Measurements from ENCODE around the gene PHF12.

The PHF12 gene

DNA sequence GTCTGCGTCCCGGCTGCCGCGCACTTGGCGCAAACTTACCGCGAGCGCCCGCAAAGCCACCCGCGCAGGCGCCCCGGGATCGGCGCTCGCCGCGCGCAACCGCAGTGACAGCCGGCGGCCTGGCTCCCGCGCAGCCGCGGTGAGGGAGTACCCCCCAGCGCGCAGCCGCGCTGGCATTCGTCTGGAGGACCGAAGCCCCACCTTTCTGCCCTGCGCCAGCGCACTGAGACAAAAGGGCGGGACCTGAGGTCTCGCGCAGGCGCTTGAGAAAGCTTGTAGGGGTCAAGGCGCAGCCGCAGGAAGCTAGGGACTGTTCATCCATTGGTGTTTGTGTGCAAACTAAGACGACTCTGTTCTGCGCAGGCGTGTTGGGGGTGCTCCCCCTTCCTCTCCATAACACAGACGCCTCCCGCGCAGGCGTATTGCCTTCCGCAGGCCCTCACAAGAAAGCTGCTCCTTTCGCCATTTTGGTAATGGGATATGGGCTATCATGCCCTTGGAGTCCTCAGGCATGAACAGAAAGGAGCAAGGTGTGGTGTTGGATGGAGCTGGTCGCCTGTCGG is at the start of gene PHF12:
Gene PHF12 (minus strand): TSS at position 91 of the 563 bp plus-strand sequence. CDS start 558 bp downstream, outside the sequence.
- DNase-seq: peak; percentile 94 to 98

GRCh38 chr17:29000973-29001372 is 49.7 kb upstream of the PHF12 start:
- DNase-seq: no peak

GRCh38 chr17:28999206-28999605 is 47.9 kb upstream of the PHF12 start:
- peak in 1 of 2 experiments; percentile 61 for DNase-seq

GRCh38 chr17:28997806-28998205 is 46.5 kb upstream of the PHF12 start:
- no peak for DNase-seq

DNA sequence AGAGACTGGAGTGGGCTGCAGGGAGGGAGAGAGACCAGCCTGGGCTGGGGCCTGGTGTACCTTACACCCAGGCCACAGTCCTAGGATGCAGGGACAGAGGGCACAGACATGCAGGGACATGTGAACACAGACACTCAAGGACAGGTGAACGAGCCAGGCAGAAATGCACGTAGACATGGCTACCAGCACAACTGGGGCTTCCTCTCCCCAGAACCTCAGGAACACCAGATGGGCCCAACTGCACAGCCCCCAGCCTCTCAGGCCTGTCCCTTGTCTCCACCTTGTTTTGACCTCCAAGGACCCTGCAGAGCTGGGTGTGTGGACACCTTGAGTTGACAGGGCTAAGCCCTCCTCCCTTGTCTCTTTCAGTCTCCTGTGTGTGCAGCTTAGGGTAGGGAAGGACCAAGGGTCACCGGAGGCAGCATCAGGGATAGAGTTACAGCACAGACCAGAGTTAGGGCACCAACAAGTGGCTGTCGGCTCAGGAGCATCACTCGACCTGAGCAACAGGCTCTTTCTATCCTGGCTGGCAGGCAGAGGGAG is 45.3 kb upstream of the PHF12 start:
- DNase-seq: no peak

GRCh38 chr17:28993645-28994426 is 42.5 kb upstream of the PHF12 start:
- no peak for DNase-seq

GRCh38 chr17:28992625-28993600 is 41.6 kb upstream of the PHF12 start:
- no peak for DNase-seq

- no peak for DNase-seq
Measured at GRCh38 chr17:28992185-28992584, 40.9 kb upstream of the PHF12 start.

- DNase-seq: no peak
Measured at GRCh38 chr17:28991779-28992178, 40.5 kb upstream of the PHF12 start.

DNA sequence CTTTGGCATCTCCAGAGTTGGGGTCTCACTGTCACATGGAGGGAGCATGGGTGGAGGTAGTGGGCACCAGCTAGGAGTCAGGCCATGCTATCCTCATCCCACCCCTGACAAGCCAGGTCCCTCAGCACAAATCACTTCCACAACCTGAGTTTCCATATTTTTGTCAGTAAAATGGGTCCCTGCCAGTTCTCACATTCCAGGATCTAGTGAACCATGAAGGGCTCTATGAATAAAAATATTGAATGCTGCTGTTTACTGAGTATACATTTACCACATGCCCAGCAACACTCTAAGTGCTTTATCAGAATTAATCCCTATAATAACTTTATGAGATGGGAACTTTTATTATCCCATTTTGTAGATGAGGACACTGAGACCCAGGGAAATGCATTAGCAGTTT is 37.7 kb upstream of the PHF12 start:
- no peak for DNase-seq

DNA sequence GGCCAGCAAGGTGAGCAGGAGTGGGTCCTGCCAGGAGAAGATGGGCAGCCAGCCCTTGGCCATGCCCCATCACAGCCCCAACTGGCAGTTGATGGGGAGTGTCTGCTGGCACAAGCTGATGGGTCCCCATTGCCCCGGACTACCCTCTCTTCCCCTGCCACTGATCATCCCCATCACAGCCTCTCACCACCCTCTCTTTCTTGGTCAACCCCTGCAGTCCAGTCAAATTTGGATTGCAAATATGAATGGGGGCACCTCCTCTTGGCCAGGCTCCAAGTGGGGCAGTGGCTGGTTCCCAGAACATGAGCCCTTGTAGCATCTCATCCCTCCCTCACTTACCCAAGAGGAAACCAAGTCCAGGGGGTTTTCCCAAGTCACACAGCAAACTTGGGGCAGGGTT is 37.2 kb upstream of the PHF12 start:
- no peak for DNase-seq

DNA sequence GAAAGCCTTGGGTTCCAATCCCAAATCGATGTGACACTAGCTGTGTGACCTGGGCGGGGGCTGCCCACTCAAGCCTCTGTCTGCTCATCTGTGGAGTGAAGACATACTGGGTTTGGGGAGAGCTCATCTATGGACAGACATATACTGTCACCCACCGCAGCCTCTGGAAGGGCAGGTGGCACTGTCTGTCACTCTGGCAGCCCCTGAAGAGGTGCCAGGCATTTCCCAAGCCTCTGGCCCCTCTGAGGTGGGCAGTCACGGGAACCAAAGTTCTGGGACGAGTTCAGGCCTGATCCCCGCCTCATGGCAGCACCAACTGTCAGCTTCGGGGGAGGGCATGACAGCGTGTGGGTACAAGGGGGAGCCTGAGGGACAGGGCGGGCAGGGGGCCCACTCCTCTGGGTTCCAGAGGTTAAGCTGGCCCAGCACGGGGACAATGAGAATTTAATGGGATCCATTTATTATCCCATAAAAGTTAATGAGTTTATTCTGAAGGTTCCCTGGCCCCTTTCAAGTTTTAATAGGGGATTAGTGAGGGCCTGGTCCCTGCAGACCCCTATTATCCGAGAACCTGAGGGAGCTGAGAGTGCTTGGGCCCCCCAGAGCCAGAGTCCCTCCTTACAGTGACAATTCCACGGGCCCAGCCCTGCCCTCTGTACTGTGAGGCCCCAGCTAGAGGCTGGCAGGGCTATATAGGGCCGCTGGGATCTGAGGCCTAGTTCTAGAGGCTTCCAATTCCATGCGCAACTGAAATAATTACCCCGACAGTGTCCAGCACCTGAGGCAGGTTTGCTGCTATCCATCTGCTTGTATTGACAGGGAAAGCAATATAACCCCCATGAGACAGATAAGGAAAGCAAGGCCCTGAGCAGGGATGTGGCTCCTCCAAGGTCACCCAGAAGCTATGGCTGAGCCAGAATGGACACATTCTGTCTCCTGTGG is 35.7 kb upstream of the PHF12 start:
- no peak for DNase-seq

- no peak for DNase-seq
Measured at GRCh38 chr17:28985950-28986713, 34.8 kb upstream of the PHF12 start.

- DNase-seq: peak; percentile 91 to 97
Measured at GRCh38 chr17:28983286-28984230, 32.2 kb upstream of the PHF12 start.

- no peak for DNase-seq
Measured at GRCh38 chr17:28982131-28982793, 30.9 kb upstream of the PHF12 start.

DNA sequence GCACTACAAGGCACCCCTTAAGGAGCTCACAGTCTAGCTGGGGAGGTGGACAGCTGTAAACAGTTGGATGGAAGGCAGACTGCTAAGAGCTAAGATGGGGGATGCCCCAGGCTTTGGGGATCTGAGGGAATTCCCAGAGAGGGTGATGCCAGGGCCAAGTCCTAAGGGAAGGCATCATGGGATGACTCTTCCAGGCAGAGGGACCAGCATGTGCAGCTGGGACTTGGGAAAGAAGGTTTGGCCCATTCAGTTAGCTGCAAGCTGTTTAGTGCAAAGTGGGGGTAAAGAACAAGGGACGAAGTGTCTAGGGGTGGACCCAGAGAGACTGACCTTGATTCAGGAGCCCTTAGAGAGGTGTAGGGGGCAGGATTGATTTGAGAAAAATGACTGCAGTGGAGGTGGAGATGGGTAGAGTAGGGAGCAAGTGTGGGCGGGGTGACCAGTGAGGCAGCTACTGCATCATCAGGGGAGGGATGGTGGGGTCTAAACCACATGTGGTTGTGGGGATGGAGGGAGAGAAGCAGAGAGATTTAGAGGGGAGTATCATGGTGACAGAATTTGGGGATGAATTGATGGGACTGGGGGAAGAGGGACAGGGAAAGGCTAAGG is 27.1 kb upstream of the PHF12 start:
- no peak for DNase-seq

GRCh38 chr17:28977659-28978355 is 26.5 kb upstream of the PHF12 start:
- DNase-seq: peak; percentile 46 to 48

DNA sequence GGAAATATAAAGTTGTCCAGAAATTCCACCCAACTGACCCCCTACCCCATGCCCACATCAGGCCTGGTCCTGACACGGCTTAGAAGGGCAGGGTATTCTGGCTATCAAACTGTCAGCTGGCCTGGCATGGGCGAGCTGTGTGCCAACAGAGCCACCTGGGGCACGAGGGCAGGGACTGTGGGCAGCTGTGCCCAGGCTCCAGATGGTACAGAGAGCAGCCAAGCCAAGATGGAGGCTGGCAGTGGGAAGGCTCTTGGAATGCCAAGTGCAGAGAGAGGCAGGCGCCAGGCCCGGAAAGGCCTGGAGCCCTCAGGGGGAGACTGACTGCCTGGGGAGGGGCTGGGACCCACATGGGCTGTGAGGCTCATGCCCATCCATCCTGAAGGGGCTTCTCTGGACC is 24.3 kb upstream of the PHF12 start:
- DNase-seq: peak in 1 of 2 experiments; percentile 81

Data from cerebellar nuclear complex (tissue), 1 donor.